HG03060 (cell line): ENCODE data around the gene TMEM14C.
"Not testable (repeated sequence)": the region's sequence is repeated elsewhere in the genome, so short reads cannot be mapped to it uniquely, and the experiment has no call there.

ENCODE experiments used
- ATAC-seq: cut with Tn5 transposase; IDR thresholded peaks from one replicate; pipeline ENCODE4 v1.9.1; 2021; ENCODE audit warnings: low read depth, moderate number of reproducible peaks; ENCODE audit not compliant: unreplicated experiment

The TMEM14C gene

DNA sequence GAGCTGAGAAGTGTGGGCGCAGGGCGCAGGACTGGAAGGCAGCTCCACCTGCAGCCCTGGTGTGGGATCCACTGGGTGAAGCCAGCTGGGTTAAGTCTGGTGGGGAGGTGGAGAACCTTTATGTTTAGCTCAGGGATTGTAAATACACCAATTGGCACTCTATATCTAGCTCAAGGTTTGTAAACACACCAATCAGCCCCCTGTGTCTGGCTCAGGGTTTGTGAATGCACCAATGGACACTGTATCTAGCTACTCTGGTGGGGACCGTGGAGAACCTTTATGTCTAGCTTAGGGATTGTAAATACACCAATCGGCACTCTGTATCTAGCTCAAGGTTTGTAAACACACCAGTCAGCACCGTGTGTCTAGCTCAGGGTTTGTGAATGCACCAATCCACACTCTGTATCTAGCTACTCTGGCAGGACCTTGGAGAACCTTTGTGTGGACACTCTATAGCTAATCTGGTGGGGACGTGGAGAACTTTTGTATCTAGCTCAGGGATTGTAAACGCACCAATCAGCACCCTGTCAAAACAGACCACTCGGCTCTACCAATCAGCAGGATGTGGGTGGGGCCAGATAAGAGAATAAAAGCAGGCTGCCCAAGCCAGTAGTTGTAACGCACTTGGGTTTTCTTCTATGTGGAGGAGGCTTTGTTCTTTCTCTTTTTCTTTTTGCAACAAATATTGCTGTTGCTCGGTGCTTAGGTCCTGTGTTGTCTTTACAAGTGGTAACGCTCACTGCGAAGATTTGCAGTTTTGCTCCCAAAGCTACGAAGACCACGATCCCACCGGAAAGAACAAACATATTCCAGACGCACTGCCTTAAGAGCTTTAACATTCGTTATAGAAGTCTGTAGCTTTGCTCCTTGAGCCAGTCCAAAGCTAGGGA is 1.7 kb upstream of the TMEM14C start:
- not testable (repeated sequence) for ATAC-seq

DNA sequence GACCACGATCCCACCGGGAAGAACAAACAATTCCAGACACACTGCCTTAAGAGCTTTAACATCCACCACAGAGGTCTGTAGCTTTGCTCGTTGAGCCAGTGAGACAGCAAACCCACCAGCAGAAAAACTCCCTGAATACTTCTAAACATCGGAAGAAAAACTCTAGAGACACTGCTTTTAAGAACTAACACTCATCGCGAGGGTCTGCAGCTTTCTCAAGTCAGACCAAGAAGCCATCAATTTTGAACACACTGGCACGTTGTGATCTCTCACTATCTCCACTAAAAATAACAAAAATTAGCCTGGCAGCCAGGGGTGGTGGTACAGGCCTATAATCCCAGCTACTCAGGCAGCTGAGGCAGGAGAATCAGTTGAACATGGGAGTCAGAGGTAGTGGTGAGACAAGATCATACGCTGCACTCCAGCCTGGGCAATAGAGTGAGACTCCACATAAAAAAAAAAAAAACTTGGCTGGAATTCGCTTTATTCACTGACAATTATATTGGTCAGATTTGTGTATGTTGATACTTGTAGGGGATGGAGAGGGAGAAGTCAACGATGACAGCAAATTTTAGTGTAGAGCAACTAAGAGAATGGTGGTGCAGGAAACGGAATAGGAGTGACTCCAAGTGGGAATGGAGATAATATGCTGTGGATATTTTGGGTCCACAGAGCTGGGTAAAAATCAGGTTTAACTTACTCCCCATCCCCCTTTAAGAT is 860 bp upstream of the TMEM14C start:
- no peak for ATAC-seq

DNA sequence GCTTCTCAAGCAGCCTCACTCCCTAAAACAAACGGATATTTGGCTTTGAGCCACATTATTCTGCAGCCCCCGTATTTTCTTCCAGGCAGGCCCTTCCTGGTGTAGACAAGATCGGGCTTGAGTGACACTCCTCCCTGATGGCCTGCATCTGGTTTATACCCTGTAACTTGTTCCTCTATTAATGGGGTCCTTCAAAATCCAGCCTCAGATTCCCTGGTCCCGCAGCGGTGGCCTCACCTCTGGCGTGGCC is 375 bp upstream of the TMEM14C start:
- ATAC-seq = no peak

DNA sequence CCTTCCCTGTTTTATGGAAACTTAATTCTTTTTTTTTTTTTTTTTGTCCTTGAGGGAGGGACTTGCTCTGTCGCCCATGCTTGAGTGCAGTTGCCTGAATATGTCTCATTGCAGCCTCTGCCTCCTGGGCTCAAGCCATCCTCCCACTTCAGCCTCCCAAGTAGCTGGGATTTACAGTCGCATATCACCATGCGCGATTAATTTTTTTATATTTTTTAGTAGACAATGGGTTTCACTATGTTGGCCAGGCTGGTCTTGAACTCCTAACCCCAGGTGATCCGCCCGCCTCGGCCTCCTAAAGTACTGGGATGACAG is 654 bp downstream of the TMEM14C start:
- ATAC-seq = no peak

DNA sequence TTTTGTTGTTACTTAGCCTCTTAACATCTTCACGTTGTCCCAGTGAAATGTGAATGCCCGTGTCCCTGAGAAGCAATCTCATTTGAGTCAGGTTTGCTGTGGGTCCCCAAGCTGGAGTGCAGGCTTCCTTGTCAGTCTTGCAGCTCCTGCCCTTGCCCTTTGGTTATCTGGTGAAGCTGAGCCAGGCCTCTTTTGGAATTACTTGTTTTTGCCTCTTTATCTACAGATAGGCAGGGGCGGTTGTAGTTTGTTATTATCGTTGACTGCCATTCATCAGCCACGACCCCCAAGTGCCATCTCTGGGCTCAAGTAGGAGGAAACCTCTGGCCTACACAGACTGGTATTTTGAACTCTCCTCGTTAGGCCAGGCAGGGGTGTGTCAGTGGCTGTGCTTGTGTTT is 2.2 kb downstream of the TMEM14C start:
- ATAC-seq = no peak

DNA sequence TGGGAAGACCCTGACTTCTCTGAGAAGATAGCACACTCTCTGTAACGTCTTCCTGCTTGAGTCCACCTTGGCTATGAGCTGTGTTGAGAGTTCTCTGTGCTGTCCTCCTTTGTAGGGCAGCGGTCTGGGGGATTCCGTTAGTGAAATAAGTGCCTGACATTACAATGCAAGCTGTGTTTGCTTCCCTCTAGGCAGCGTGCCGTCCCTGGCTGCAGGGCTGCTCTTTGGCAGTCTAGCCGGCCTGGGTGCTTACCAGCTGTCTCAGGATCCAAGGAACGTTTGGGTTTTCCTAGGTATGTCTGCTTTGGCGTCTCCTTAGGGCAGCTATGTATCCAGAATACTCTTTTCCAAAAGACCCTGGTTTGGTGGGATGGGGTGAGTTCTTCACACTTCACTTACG is 2.8 kb downstream of the TMEM14C start:
- no peak for ATAC-seq

DNA sequence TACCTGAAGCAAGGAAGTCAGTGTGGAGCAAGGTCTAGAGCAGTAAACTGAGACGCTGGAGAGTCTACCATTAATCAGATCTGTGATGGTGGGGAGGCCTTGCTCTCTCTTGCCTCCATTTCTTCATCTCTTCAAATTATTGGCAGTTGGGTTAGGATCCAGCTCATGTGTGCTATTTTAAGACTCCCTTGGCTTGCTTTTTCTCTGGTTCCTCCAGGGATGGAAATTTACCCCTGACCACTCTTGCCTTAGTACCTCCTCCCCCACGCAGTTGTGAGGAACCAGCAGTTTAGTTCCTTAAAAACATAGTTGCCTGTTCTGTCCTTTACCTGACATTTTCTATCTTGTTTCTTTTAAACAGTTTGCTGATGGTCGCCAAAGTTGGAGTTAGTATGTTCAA is 7.4 kb downstream of the TMEM14C start:
- ATAC-seq = no peak

DNA sequence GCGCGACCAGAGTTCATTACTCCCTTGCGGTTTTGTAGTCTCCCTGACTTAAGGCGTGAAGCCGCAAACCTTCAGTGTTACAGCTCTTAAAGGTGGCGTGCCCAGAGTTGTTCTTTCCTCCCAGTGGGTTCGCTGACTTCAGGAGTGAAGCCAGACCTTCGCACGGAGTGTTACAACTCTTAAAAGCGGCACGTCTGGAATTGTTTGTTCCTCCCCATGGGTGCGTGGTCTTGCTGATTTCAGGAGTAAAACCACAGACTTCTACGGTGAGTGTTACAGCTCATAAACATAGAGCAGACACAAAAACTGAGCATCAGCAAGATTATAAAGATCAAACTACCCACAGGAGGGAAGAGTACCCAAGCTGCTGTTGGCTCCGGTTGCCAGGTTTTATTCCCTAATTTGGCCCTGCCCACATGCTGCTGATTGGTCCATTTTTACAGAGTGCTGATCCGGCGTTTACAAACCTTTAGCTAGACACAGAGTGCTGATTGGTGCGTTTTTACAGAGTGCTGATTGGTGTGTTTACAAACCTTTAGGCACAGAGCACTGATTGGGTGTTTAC is 10.4 kb downstream of the TMEM14C start:
- no peak for ATAC-seq

DNA sequence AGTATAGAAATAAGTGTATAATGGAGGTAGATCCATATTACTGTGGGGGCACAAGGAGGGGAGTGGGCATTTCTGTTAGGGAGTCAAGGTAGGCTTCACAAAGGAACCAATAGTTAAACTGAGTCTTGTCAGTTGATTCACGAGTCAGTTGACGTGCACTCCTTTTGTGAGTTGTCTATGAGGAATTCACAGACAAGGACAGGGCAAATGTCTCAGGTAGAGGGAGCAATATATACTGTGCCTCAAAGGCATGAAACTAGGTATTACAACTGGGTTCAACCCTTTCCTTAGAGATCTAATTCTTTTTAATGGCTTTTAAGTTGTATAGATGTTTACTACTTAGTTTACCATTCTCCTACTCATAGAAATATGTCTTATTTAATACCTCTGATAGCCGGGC is 11.0 kb downstream of the TMEM14C start:
- no peak for ATAC-seq

DNA sequence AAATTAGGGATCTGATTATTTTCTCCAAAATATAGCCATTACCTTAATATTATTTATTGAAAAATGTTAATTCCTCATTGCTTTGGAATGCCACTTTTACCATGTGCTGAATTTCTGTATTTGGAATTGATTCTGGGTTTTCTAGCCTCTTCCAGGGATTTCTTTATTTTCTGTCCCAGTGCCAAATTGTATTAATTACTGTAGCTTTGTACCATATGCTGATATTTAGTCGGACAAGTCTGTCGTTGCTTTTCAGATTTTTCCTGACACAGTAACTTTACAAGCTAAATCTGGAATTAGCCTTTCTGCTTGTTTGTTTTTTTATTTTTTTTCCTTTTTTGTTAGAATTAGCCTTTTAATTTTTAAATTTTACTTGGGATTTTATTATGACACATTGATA is 13.9 kb downstream of the TMEM14C start:
- no peak for ATAC-seq

DNA sequence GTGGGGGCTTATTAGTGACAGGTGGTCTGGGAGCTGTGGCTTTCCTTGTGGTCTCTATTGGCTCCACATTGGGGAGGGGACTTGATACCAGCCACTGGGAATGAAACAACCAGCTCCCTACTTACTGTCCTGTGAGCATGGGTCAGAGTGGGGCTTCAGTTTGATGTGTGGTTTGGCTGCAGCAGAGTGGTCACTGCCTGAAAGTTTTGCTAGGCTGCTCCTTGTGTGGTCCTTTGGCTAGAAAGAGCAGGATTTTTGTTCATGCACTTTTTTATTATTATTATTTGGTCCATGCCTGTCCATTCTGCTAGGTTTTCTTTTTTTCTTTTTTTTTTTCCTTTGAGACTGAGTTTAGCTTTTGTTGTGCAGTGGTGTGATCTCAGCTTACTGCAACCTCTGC is 17.2 kb downstream of the TMEM14C start:
- ATAC-seq = no peak

DNA sequence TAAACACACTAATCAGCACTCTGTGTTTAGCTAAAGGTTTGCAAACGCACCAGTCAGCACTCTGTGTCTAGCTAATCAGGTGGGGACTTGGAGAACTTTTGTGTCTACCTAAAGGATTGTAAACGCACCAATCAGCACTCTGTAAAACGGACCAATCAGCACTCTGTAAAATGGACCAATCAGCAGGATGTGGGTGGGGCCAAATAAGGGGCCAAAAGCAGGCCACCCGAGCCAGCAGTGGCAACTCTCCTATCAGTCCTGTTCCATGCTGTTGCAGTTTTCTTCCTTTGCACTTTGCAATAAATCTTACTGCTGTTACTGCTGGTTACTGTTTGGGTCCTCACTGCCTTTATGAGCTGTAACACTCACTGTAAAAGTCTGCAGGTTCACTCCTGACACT is 18.8 kb downstream of the TMEM14C start:
- not testable (repeated sequence) for ATAC-seq

DNA sequence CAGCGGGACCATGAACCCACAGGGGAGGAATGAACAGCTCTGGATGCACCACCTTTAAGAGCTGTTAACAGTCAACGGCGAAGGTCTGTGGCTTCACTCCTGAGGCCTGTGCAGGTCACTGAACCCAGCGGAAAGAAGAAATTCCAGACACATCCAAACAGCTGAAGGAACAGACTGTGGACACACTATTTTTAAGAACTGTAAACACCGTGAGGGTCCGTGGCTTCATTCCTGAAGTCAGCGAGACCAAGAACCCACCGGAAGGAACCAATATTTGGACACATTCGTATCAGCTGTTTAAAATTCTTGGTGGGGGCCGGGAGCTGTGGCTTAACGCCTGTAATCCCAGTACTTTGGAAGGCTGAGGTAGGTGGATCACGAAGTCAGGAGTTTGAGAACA is 19.4 kb downstream of the TMEM14C start:
- no peak for ATAC-seq

DNA sequence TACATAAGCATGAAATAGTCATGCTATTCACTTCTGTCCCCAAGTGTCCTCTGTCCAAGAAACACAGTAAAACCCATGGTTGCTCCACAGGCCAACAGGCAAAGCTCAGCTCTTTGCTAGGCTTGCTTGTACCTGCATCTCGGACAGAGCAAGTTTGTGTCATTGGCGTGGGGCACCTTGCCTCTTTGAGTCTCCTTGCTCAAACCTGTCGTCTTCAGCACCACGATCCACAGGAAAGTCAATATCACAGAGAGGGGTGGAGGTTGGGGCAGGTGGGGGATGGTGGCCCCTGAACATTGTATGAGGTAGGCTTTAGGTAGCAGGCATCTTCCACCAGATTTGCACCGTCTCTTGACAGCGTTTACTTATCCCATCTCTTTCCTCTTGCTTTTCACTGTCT is 20.6 kb downstream of the TMEM14C start:
- ATAC-seq = no peak

DNA sequence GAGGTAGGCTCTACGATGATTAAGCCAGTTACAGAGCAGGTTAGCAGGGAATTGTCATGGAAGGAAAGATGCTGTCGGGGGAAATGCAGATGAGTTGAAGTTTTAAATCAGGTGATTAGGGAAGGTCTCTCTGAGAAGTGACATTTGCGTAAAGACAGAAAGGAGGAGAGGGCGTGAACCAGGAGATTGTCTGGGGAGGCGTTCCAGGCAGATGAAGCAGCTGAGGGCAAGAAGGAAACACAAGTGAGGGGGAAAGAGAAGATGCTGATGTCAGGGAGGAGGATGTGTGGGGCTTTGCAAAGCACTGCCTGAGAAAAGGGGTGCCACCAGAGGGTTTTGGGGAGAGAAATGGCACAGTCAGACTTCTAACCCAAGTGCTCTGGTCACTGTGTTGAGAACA is 22.2 kb downstream of the TMEM14C start:
- no peak for ATAC-seq

DNA sequence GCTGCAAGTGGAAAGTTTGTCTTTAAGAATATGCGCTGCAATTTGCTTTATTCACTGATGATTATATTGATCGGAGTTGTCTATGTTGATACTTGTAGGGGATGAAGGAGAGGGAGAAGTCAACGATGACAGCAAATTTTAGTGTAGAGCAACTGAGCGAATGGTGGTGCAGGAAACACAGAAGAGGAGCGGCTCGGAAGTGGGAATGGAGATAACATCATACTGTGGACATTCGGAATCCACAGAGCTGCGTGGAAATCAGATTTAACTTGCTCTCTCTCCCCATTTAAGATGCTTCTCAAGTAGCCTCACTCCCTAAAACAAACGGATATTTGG is 24.0 kb downstream of the TMEM14C start:
- ATAC-seq = no peak

DNA sequence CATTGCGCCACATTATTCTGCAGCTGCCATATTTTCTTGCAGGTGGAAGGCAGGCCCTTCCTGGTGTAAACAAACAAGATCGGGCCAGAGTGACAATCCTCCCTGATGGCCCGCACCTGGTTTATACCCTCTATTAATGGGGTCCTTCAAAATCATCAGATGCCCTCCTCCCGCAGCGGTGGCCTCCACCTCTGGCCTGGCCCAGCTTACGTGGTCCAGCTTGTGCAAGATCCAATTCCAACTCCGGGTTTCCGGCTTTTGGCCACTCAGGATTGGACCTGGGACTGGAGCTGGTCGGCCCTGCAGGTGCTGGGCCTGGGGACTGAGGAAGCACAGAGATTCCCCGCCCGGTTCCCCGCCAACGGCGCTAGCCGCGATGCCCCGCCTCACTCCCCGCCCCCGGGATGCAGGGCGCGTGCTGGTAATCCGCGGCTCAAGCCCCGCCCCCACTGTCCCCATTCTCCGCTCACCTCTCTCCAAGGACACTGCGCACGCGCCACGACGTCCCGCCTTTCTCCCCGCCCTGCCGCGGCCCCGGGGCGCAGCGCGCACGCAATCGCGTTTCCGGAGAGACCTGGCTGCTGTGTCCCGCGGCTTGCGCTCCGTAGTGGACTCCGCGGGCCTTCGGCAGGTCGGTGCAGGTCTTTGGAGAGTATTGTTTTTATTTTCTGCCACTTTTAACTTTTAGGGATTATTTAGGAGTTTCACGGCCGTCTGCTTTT is 24.5 kb downstream of the TMEM14C start, which contains the start of gene TMEM14B:
Gene TMEM14B (plus strand): TSS at position 555 of the 722 bp plus-strand sequence. CDS start 1,441 bp downstream, outside the sequence.
- ATAC-seq = peak; percentile 88

DNA sequence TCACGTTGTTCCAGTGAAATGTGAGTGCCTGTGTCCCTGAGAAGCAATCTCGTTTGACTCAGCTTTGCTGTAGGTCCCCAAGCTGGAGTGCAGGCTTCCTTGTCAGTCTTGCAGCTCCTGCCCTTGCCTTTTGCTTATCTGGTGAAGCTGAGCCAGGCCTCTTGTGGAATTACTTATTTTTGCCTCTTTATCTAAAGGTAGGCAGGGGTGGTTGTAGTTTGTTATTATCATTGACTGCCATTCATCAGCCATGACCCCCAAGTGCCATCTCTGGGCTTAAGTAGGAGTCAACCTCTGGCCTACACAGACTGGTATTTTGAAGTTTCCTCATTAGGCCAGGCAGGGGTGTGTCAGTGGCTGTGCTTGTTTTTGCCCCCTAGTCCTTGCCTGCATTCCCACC is 26.9 kb downstream of the TMEM14C start:
- ATAC-seq = no peak

DNA sequence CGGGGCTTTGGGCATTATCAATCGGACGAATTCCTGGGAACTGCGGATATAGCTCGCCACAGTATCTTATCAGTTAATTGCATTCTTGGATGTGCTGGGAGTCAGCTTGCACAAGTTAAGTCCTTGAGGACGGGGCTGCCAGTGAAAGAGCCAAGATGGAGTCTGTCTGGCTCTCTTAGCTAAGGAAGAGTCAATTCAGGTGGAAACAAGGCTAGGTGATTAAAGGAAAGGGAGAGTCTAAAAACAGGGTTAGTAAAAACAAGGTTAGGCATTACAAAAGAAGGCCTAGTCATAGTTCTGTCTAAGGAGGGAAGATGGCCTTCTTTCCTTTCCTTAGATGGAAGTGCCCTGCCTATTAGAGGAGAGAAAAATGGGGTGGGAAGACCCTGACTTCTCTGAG is 27.7 kb downstream of the TMEM14C start:
- ATAC-seq = not testable (repeated sequence)

DNA sequence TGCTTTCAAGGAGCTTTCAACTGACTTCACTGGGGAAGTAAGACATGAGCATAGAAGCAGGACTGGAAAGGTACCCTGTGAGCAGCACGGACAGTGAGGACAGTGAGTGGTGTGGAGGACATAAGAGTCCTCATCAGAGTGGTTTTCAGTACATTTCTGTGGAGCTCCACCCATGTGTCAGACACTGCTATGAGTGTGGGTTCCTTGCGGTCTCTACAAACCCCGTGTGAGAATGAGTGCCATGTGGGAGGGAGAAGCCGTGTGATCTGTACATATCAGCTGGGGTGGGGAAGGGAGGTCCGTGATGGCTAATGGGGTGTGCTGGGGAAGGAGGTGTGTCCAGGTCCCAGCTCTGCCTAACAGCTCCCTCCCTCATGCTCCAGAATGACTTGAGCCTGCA is 28.9 kb downstream of the TMEM14C start:
- not testable (repeated sequence) for ATAC-seq

DNA sequence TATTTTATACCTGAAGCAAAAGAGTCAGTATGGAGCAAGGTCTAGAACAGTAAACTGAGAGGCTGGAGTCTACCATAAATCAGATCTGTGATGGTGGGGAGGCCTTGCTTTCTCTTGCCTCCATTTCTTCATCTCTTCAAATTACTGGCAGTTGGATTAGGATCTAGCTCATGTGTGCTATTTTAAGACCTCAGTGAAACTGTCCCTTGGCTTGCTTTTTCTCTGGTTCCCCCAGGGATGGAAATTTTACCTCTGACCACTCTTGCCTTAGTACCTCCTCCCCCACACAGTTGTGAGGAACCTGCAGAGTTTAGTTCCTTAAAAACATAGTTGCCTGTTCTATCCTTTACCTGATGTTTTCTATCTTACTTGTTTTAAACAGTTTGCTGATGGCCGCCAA is 33.2 kb downstream of the TMEM14C start:
- no peak for ATAC-seq
